Fibroblast of skin of right quadriceps (primary cell): ENCODE measurements around the gene USF3.

Experiments used
- DNase-seq: peaks from one replicate; pipeline ENCODE4 v3.0.0-alpha.2; 2013

Gene USF3

DNA sequence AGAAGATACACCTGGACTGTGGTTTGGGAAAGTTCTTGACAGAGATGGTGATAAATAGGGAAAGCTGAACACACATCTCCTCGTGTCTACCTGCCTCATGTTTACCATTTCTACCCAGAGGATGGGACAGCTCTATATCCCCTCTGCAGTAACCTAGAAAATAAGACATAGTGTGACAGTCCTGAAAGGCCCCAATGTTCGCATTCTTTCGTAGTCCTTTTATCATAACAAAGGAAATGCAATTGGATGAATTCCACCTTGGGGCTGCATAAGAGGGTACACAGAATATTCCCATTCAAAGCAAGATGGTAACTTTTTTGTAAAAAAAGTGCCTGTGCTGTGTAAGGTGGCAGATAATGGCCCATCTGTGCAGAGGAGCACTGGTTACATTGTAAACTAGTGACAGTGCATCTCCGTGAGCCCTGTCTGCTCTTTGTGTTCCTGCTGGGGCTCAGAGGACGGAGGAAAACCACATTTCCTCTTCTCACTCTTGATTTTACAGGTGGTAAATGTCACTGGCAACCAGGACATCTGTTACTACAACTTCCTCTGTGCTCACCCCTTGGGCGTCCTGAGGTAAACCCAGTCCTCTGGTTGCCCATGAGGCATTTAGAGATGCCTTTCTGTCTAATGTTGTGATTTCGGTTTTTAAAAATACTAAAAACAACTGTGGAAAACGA is 89.8 kb downstream of the USF3 start:
- no peak for DNase-seq

DNA sequence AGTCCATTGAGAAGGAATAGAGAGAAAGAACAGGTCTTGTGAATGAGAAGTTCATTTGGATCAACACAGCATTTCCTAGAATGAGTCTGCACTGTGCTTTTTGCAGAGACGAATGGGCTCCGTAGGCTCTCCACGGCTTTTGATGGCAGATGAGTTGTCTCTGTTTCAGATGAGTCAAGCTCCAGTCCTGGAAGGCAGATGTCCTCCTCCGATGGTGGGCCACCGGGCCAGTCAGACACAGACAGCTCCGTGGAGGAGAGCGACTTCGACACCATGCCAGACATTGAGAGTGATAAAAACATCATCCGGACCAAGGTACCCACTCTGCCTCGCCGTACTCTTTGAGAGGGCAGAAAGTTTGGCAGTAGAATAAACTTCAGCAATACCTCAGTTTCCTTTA is 93.6 kb downstream of the USF3 start:
- no peak for DNase-seq

DNA sequence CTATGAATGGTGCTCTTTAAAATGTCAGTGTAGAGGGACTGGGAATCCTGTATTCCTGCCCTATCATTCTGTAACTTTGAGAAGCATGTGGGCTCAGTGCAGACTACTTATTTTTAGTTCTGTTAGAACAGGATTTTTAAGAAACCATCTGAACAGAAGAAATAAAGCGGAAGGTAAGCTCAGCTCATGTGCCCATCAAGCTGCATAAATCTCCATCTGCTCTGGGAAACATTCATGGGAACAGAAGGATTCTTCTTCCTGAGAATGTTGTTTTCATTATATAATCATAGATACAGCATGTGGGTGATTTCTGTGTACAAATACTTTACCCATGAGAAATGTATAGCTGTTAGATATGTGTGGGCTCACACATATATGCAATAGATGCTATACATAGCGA is 94.2 kb downstream of the USF3 start:
- no peak for DNase-seq

DNA sequence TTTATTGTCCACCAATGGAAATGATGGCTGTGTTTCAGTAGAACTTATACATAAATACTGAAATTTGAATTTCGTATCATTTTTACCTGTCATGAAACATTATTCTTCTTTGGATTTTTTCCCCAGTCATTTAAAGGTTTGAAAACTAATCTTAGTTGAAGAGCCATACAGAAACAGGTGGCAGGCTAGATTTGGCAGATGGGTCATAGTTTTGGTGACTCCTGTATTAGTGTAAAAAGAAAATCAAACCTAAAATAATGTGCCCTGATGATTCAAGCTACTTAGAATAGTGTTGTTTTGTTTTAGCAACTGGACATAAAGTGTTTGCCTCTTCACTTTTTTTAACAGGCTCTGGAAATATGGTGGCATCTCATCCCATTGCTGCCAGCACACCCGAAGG is 95.2 kb downstream of the USF3 start:
- no peak for DNase-seq

DNA sequence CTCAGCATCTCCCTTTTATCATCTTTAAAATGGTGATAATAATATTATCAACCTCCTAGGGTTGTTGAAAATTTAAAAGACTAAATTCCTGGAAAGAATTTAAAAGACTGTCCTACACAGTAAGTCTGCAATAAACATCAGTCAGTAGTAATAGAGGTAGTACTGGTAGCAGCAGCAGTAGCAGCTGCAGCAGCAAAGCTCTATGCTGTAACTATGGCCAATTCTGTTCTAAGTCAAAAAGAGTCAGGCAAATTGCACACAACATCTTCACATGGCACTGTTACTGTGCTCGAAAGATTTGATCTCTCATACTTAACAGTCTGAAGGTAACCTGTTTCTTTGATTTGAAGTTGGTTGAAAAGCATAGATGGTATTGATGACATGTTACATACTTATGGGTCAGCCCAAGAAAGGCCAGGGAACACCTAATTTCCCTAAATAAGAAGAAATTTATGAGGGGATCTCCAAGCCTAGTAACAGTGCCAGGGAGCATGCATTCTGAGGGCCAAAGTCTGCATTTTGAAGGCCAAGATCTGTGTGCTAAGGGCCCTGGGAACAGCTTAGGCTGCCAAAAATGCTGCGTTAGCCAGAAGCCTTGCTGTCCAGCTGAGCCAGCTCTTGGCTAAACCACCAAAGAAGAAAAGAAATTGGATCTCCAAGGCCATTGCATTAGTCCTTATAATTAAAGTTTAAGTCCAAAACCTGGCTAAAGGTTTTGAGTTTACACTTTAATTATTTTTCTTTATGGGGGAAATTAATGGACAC is 95.8 kb downstream of the USF3 start:
- no peak for DNase-seq
